K562 (cell line): ENCODE measurements around the gene MPZL3.

Experiments used
- BCLAF1 ChIP-seq, 2 experiments: fragments of 450-650 bp in 1 of 2; IDR thresholded peaks; 2 replicates each; pipeline ENCODE4 v1.6.1; 2011 to 2017; ENCODE audit warnings: low read depth in 2 of 2, antibody characterized with exemption in 1 of 2, borderline replicate concordance in 1 of 2, low read length in 1 of 2, mild to moderate bottlenecking in 1 of 2, mixed read lengths in 1 of 2; ENCODE audit not compliant: control insufficient read depth in 1 of 2
- BMI1 ChIP-seq: fragments of 150-350 bp; IDR thresholded peaks from 2 replicates; pipeline ENCODE4 v1.6.1; 2014; ENCODE audit warnings: low read length
- CBX1 ChIP-seq: sonication (generic); IDR thresholded peaks from 2 replicates; pipeline ENCODE4 v1.6.1; 2016; ENCODE audit warnings: antibody characterized with exemption, low read depth, mild to moderate bottlenecking
- CTCF ChIP-seq, 3 experiments: IDR thresholded peaks in 2 of 3; conservative IDR thresholded peaks in 1 of 3; 2 replicates each; pipeline ENCODE4 v1.5.1; 2011 to 2012; ENCODE audit warnings: low read length in 3 of 3, mild to moderate bottlenecking in 3 of 3, control low read depth in 2 of 3, improper control_type of control experiment in 1 of 3, inconsistent platforms in 1 of 3, low read depth in 1 of 3, mixed read lengths in 1 of 3, moderate library complexity in 1 of 3; ENCODE audit not compliant: insufficient read depth in 2 of 3
- CXXC5 ChIP-seq: fragments of 250-450 bp; sonication (Bioruptor Pico); IDR thresholded peaks from 2 replicates; pipeline ENCODE4 v1.8.0; 2022; ENCODE audit warnings: inconsistent platforms, mild to moderate bottlenecking, moderate library complexity
- HNRNPH1 ChIP-seq: fragments of 200-400 bp; formaldehyde crosslinking; optimal IDR thresholded peaks from 2 replicates; pipeline ENCODE3; 2017; ENCODE audit warnings: low read depth, mild to moderate bottlenecking, low read length, moderate library complexity
- HNRNPL ChIP-seq: fragments of 200-400 bp; formaldehyde crosslinking; IDR thresholded peaks from 2 replicates; pipeline ENCODE4 v1.6.1; 2017; ENCODE audit warnings: low read depth, mild to moderate bottlenecking, low read length
- JUN ChIP-seq, 2 experiments: sonication (generic) in 1 of 2; formaldehyde crosslinking in 1 of 2; IDR thresholded peaks; 2 replicates each; pipeline versions ENCODE4 v1.6.1 to v1.8.0; 2012 to 2022; ENCODE audit warnings: borderline replicate concordance in 2 of 2, mild to moderate bottlenecking in 2 of 2, improper control_type of control experiment in 1 of 2, low read depth in 1 of 2, low read length in 1 of 2, missing genetic modification reagents in 1 of 2
- KHSRP ChIP-seq: fragments of 450-650 bp; IDR thresholded peaks from 2 replicates; pipeline ENCODE4 v1.6.1; 2017
- NFXL1 ChIP-seq: fragments of 450-650 bp; formaldehyde crosslinking; IDR thresholded peaks from 2 replicates; pipeline ENCODE4 v1.4.0; 2021; ENCODE audit warnings: mild to moderate bottlenecking
- NR1H2 ChIP-seq: sonication (generic); formaldehyde crosslinking; IDR thresholded peaks from 2 replicates; pipeline ENCODE4 v1.4.0; 2020; ENCODE audit warnings: mild to moderate bottlenecking, missing genetic modification reagents
- RCOR1 ChIP-seq, 2 experiments: IDR thresholded peaks; 2 replicates each; pipeline ENCODE4 v1.6.1; 2012; ENCODE audit warnings: low read depth in 2 of 2, low read length in 2 of 2, borderline replicate concordance in 1 of 2, improper control_type of control experiment in 1 of 2
- SMC3 ChIP-seq: conservative IDR thresholded peaks from 2 replicates; pipeline ENCODE4 v1.6.1; 2011; ENCODE audit warnings: low read depth, low read length, improper control_type of control experiment; ENCODE audit not compliant: insufficient read depth
- ZBTB49 ChIP-seq: sonication (generic); formaldehyde crosslinking; IDR thresholded peaks from 2 replicates; pipeline ENCODE4 v1.8.0; 2022; ENCODE audit warnings: missing genetic modification reagents, mild to moderate bottlenecking, borderline replicate concordance

GRCh38 chr11:118212781-118213191, 39.4 kb downstream of the MPZL3 start:
- TF ChIP-seq HNRNPH1: no peak
- no peak for TF ChIP-seq NR1H2 (CRISPR knock-in tag)
- TF ChIP-seq RCOR1 (IDR thresholded peaks at IDR 0.05; ENCODE audit: borderline replicate concordance in 1 of 2, low read depth in 2 of 2, low read length in 2 of 2): 0 out of 4 replicates have a peak, but pooled peaks of 1 of the 2 experiments have one; percentile 38
- no peak for TF ChIP-seq CXXC5 (CRISPR knock-in tag)
- no peak for TF ChIP-seq CTCF (IDR thresholded peaks at IDR 0.05 in 2 of 3, conservative IDR thresholded peaks at IDR 0.05 in 1 of 3; ENCODE audit: insufficient read depth in 2 of 3, low read depth in 1 of 3, low read length in 3 of 3)
- TF ChIP-seq JUN (IDR thresholded peaks at IDR 0.05; ENCODE audit: borderline replicate concordance, low read depth, low read length): no peak
- no peak for TF ChIP-seq JUN (CRISPR knock-in tag; IDR thresholded peaks at IDR 0.05; ENCODE audit: borderline replicate concordance)
- no peak for TF ChIP-seq KHSRP
- no peak for TF ChIP-seq BCLAF1 (IDR thresholded peaks at IDR 0.05; ENCODE audit: borderline replicate concordance in 1 of 2, control insufficient read depth in 1 of 2, low read depth in 2 of 2, low read length in 1 of 2)
- TF ChIP-seq BMI1: no peak
- no peak for TF ChIP-seq CBX1
- no peak for TF ChIP-seq HNRNPL
- no peak for TF ChIP-seq ZBTB49
- TF ChIP-seq NFXL1 (CRISPR knock-in tag): no peak
- no peak for TF ChIP-seq SMC3
